Colonic mucosa (tissue), 4 donors: ENCODE measurements around the gene RPLP1. TPM values are rescaled to one million over a fixed set of nuclear protein-coding genes. Genes with fewer than 3 reads are reported as not detected.

Experiments
- DNase-seq: peaks from one replicate; pipeline ENCODE4 v3.0.0-alpha.2; 2020
- H3K27ac ChIP-seq: fragments of 200-600 bp; one replicate; pipeline ENCODE4 v1.8.0; 2021
- H3K27me3 ChIP-seq: fragments of 200-600 bp; one replicate; pipeline ENCODE4 v1.8.0; 2021
- H3K36me3 ChIP-seq: fragments of 200-600 bp; one replicate; pipeline ENCODE4 v1.8.0; 2021
- H3K4me1 ChIP-seq: fragments of 200-600 bp; one replicate; pipeline ENCODE4 v1.8.0; 2021; ENCODE audit warnings: mild to moderate bottlenecking
- H3K4me3 ChIP-seq: fragments of 200-600 bp; one replicate; pipeline ENCODE4 v1.8.0; 2021
- H3K9ac ChIP-seq, 2 donors: one replicate each; pipeline ENCODE4 v1.7.0; 2013; ENCODE audit warnings: control low read depth in 2 of 2, low read depth in 2 of 2, low read length in 2 of 2
- H3K9me3 ChIP-seq: fragments of 200-600 bp; one replicate; pipeline ENCODE4 v1.8.0; 2021
- intact Hi-C: fragments of 100-400 bp; cut with DNase I; formaldehyde crosslinking; loops from one replicate; pipeline ENCODE4 v1.14.1; 2022
- total RNA-seq, 2 donors: library from RNA; stranded (reverse); fragmentation: NEBNext Ultra II Directional in 1 of 2; extraction: Animal tissue kit (Norgen Biotek cat#: 25700) in 1 of 2; gene quantifications; one replicate each; pipeline ENCODE4 v1.2.1, GENCODE V29; 2021
- TF ChIP-seq, protein P1 (sequence below): fragments of 200-600 bp; IDR thresholded peaks from one replicate; pipeline ENCODE4 v1.8.0; 2022; ENCODE audit warnings: antibody characterized with exemption, mild to moderate bottlenecking
- donor health status: healthy.
- donor health status: DM: no; HTN: no; CAD: no.
- donor health status: DM: no; HTN: no; CAD: no.

Gene RPLP1
- total RNA-seq, 2 donors from 2014 or later = 1,531 to 1,739 TPM

DNA sequence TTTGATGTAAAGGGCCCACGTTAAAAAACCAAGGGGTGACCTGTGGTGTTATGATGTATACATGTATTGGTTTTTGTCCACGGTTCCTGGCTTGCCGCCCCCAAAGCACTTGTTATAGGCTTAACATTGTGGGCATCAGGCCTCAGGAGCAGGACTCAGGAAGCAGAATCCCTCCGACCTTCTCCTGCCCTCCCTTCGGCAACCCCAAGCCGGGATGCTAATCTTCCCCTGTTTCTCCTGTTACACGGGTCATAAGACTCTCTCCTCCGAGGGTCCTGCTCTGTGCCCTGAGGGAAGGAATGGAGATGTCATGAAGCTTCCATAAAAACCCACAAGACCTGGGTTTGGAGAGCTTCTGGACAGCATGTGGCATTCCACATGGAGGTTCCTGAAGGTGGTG, 48.8 kb downstream of the RPLP1 start:
- Histone ChIP-seq H3K27ac (no peak overlapping the region), H3K36me3 (no peaks in the 10 kb centered on the region), H3K9ac (no peak overlapping the region), H3K4me1 (no peaks in the 10 kb centered on the region), H3K9me3 (no peaks in the 10 kb centered on the region), H3K4me3 (no peak overlapping the region), H3K27me3 (no peaks in the 10 kb centered on the region)
- intact Hi-C loops = no loop called here
- TF ChIP-seq, protein P1, sequence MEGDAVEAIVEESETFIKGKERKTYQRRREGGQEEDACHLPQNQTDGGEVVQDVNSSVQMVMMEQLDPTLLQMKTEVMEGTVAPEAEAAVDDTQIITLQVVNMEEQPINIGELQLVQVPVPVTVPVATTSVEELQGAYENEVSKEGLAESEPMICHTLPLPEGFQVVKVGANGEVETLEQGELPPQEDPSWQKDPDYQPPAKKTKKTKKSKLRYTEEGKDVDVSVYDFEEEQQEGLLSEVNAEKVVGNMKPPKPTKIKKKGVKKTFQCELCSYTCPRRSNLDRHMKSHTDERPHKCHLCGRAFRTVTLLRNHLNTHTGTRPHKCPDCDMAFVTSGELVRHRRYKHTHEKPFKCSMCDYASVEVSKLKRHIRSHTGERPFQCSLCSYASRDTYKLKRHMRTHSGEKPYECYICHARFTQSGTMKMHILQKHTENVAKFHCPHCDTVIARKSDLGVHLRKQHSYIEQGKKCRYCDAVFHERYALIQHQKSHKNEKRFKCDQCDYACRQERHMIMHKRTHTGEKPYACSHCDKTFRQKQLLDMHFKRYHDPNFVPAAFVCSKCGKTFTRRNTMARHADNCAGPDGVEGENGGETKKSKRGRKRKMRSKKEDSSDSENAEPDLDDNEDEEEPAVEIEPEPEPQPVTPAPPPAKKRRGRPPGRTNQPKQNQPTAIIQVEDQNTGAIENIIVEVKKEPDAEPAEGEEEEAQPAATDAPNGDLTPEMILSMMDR = no peak
- no peak for DNase-seq

DNA sequence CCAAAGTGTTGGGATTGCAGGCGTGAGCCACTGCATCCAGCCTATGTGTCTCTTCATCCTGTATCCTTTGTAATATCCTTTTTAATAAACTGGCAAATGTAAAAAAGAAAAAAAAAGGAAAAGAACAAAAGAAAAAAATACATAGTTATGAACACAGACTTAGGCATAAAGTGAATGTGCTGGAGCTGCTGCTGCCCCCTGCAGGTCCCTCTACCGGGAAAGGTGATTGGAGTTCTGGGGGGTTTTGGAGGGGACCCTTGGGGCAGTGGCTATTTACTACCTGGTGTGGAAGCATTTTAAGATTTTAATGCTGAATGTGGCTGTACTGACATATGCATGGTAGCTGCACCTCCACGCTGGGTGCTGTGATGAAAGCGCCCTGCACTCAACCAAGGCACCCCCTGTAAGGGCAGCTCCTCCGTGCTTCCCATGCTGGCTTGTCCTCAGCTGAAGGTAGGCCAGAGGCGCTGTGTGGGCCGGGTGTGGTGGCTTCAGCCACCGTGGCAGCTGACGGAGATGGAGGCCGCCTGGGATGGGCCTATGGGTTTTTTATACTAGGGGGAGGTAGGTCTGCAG, 49.9 kb downstream of the RPLP1 start:
- no peak overlapping the region for H3K4me3 ChIP-seq
- no peaks in the 10 kb centered on the region for H3K4me1 ChIP-seq
- DNase-seq = no peak
- no peak overlapping the region for H3K9ac ChIP-seq
- H3K9me3 ChIP-seq = no peaks in the 10 kb centered on the region
- no peaks in the 10 kb centered on the region for H3K27me3 ChIP-seq
- intact Hi-C loops = no loop called here
- H3K36me3 ChIP-seq = no peaks in the 10 kb centered on the region
- no peak overlapping the region for H3K27ac ChIP-seq
- TF ChIP-seq, protein P1 = no peak

DNA sequence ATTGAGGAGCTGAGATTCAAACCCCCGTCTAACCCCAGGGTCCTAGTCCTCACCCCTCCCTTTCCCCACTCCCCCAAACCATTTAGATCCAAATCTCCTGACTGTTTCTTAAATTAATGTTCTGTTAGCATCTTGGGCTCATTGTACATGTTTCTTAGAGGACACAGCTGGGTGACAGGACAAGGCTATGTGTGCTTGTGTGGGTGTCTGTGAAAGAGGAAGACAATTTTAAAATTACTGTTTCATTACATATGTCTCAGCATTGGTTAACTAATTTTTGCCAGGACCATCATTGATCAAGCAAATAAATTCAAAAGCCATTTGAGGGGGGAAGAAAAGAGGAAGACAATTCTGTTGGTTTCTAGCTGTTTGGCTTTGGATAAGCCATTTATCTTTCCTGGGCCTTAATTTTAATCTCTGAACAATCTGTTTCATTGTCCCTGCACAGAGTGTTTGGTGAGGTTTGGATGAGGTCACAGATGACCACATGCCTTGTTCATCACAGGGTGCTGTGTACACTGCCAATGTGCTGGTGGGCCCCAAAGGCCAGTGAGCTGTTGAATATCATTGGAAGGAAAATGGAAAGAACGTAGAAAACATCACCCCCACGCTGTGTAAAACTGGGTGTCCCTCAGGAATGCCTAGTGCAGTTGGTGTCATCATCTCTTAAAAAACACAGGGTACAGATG, 51.9 kb downstream of the RPLP1 start:
- no peak overlapping the region for H3K9ac ChIP-seq
- H3K27ac ChIP-seq = no peak overlapping the region
- no peak overlapping the region for H3K4me3 ChIP-seq
- TF ChIP-seq, protein P1 = no peak
- intact Hi-C loops = no loop called here
- no peaks in the 10 kb centered on the region for H3K36me3 ChIP-seq
- no peaks in the 10 kb centered on the region for H3K9me3 ChIP-seq
- no peaks in the 10 kb centered on the region for H3K27me3 ChIP-seq
- no peaks in the 10 kb centered on the region for H3K4me1 ChIP-seq
- no peak for DNase-seq

Other genes with a start within 250 kb of the RPLP1 start
- gene PAQR5, start 153.9 kb upstream of the RPLP1 start, total RNA-seq = 10 to 100 TPM; 36.3 to 71.1 TPM
- 10 to 100 TPM in 1 of 2 donors, 1 to 10 TPM in 1; 9.5 to 38.3 TPM for gene KIF23, start 38.5 kb upstream of the RPLP1 start, total RNA-seq